HFF-Myc (cell line): ENCODE data around the gene ALDH16A1.
"Not testable (repeated sequence)": the region's sequence is repeated elsewhere in the genome, so short reads cannot be mapped to it uniquely, and the experiment has no call there.

Source experiments
- DNase-seq: peaks from one replicate; pipeline ENCODE4 v3.0.0-alpha.2; 2011; ENCODE audit warnings: low read depth; ENCODE audit errors: extremely low read depth
- H3K4me3 ChIP-seq: replicated peaks from 2 replicates; pipeline ENCODE4 v1.5.1; 2011; ENCODE audit warnings: low read depth, mild to moderate bottlenecking, control low read depth, low read length
- CTCF ChIP-seq: IDR thresholded peaks from 2 replicates; pipeline ENCODE4 v1.5.1; 2012; ENCODE audit warnings: mild to moderate bottlenecking, low read depth, low read length, control low read depth; ENCODE audit errors: missing control alignments

ALDH16A1 gene

GRCh38 chr19:49440439-49441209 is 12.4 kb upstream of the ALDH16A1 start:
- no peak for TF ChIP-seq CTCF
- no peak overlapping the region for H3K4me3 ChIP-seq
- no peak for DNase-seq

- TF ChIP-seq CTCF: no peak
- no peak for DNase-seq
- H3K4me3 ChIP-seq: no peak within 1 kb of the TSS
Observed at GRCh38 chr19:49441210-49441959, 11.6 kb upstream of the ALDH16A1 start, which contains the start of gene SLC17A7. TSS of gene SLC17A7 (minus strand) at chr19:49441527. CDS start at chr19:49441379, 148 bp downstream.

GRCh38 chr19:49441960-49442350 is 11.1 kb upstream of the ALDH16A1 start:
- no peak for TF ChIP-seq CTCF
- no peak overlapping the region for H3K4me3 ChIP-seq
- no peak for DNase-seq

GRCh38 chr19:49442354-49442753 is 10.7 kb upstream of the ALDH16A1 start:
- TF ChIP-seq CTCF: no peak
- no peak overlapping the region for H3K4me3 ChIP-seq
- DNase-seq: no peak

- no peak for TF ChIP-seq CTCF
- peak overlapping the region; percentile 60 for H3K4me3 ChIP-seq
- peak; percentile 52 for DNase-seq
Observed at GRCh38 chr19:49442771-49443365, 10.2 kb upstream of the ALDH16A1 start.

GRCh38 chr19:49443366-49444099 is 9.5 kb upstream of the ALDH16A1 start:
- peak; percentile 79 for TF ChIP-seq CTCF
- peak; percentile 87 for DNase-seq
- H3K4me3 ChIP-seq: peak overlapping the region; percentile 60

GRCh38 chr19:49444100-49444700 is 8.8 kb upstream of the ALDH16A1 start:
- not testable (repeated sequence) for DNase-seq, H3K4me3 ChIP-seq
